Fibroblast of the aortic adventitia (primary cell): ENCODE measurements around the gene RARA. TPM values are rescaled to one million over a fixed set of nuclear protein-coding genes. Genes with fewer than 3 reads are reported as not detected.

Source experiments
- DNase-seq: peaks from one replicate; pipeline ENCODE4 v3.0.0-alpha.2; 2010; ENCODE audit warnings: low read depth
- H3K4me3 ChIP-seq: 2 replicates; pipeline ENCODE4 v1.5.1; 2011; ENCODE audit warnings: low read depth, mild to moderate bottlenecking, control low read depth, low read length, moderate library complexity
- CTCF ChIP-seq: IDR thresholded peaks from 2 replicates; pipeline ENCODE4 v1.5.1; 2011; ENCODE audit warnings: mild to moderate bottlenecking, low read length, control low read depth, inconsistent platforms; ENCODE audit not compliant: insufficient read depth
- total RNA-seq: library from RNA; depleted of rRNA; stranded (reverse); fragments of >200 nt; gene quantifications from 2 replicates; pipeline ENCODE4 v1.2.3, GENCODE V29; 2012; ENCODE audit warnings: low replicate concordance

RARA gene
- total RNA-seq, 1 donor: 25.2 TPM

- TF ChIP-seq CTCF: no peak
- no peak for DNase-seq
- H3K4me3 ChIP-seq: peak overlapping the region; percentile 85
Observed at GRCh38 chr17:40345994-40346764, 37.2 kb downstream of the RARA start.

GRCh38 chr17:40346765-40347158, 37.8 kb downstream of the RARA start:
- no peak for DNase-seq
- H3K4me3 ChIP-seq: peak overlapping the region; percentile 25
- TF ChIP-seq CTCF: no peak

GRCh38 chr17:40347319-40348135, 38.5 kb downstream of the RARA start:
- DNase-seq: no peak
- TF ChIP-seq CTCF: no peak
- H3K4me3 ChIP-seq: peak overlapping the region; percentile 9

- no peak overlapping the region for H3K4me3 ChIP-seq
- no peak for TF ChIP-seq CTCF
- no peak for DNase-seq
Observed at GRCh38 chr17:40348136-40348504, 39.1 kb downstream of the RARA start.

GRCh38 chr17:40348562-40349476, 39.8 kb downstream of the RARA start:
- H3K4me3 ChIP-seq: no peak overlapping the region
- DNase-seq: no peak
- TF ChIP-seq CTCF: no peak

- no peak overlapping the region for H3K4me3 ChIP-seq
- no peak for TF ChIP-seq CTCF
- no peak for DNase-seq
Observed at GRCh38 chr17:40349477-40349894, 40.5 kb downstream of the RARA start.
